ENCODE data around the gene ADGRL3.

- TF ChIP-seq CTCF (IDR thresholded peaks at IDR 0.05; ENCODE audit: low read depth, low read length) (no peak), EZH2phosphoT487 (IDR thresholded peaks at IDR 0.05; ENCODE audit: low read depth) (no peak)
These were observed 666.4 kb downstream of the ADGRL3 start for GRCh38 chr4:61866378-61867030.

All from OCI-LY3 (cell line).